Calu3 (cell line): ENCODE measurements around the gene PRRG2. TPM values are rescaled to one million over a fixed set of nuclear protein-coding genes. Genes with fewer than 3 reads are reported as not detected.

Experiments used
- BruUV-seq: library from RNA; stranded (reverse); fragments of 400-500 nt; replicated peaks from 2 replicates; lab custom pipeline; 2021; lab: Mats Ljungman, UMichigan
- CTCF ChIA-PET: fragments of 300-600 bp; sonication (Branson Sonifier 250); formaldehyde crosslinking; loops from one replicate; lab custom pipeline; 2022; ENCODE audit warnings: antibody characterized with exemption; lab: Charles Lee
- DNase-seq: peaks from one replicate; pipeline ENCODE4 v3.0.0; 2022
- H3K27ac Mint-ChIP-seq: one replicate; pipeline ENCODE4 v1.8.0; 2022; ENCODE audit warnings: mixed read lengths; ENCODE audit not compliant: unreplicated experiment
- H3K27me3 Mint-ChIP-seq: one replicate; pipeline ENCODE4 v1.8.0; 2022; ENCODE audit warnings: mixed read lengths; ENCODE audit not compliant: unreplicated experiment
- H3K36me3 Mint-ChIP-seq: one replicate; pipeline ENCODE4 v1.8.0; 2022; ENCODE audit warnings: mild to moderate bottlenecking, moderate library complexity, mixed read lengths; ENCODE audit not compliant: insufficient read depth, unreplicated experiment
- H3K4me1 Mint-ChIP-seq: one replicate; pipeline ENCODE4 v1.8.0; 2022; ENCODE audit warnings: mild to moderate bottlenecking, low read depth, mixed read lengths; ENCODE audit not compliant: unreplicated experiment
- H3K4me3 Mint-ChIP-seq: one replicate; pipeline ENCODE4 v1.8.0; 2022; ENCODE audit warnings: mild to moderate bottlenecking, low read depth, moderate library complexity, mixed read lengths; ENCODE audit not compliant: unreplicated experiment
- H3K9me3 Mint-ChIP-seq: one replicate; pipeline ENCODE4 v1.8.0; 2022; ENCODE audit warnings: low read depth, mixed read lengths; ENCODE audit not compliant: unreplicated experiment
- intact Hi-C: fragments of 100-400 bp; cut with micrococcal nuclease; formaldehyde crosslinking; loops from one replicate; pipeline ENCODE4 v1.10.0; 2022; ENCODE audit not compliant: unreplicated experiment
- total RNA-seq: library from RNA; stranded (reverse); gene quantifications from 2 replicates; pipeline ENCODE4 v1.2.3, GENCODE V29; 2022
- TF ChIP-seq, protein P1 (sequence below): fragments of 200-600 bp; IDR thresholded peaks from one replicate; pipeline ENCODE4 v1.8.0; 2022; ENCODE audit warnings: antibody characterized with exemption; ENCODE audit not compliant: unreplicated experiment

Gene PRRG2
- total RNA-seq, 1 experiment from 2014 or later, result 22.1 TPM

DNA sequence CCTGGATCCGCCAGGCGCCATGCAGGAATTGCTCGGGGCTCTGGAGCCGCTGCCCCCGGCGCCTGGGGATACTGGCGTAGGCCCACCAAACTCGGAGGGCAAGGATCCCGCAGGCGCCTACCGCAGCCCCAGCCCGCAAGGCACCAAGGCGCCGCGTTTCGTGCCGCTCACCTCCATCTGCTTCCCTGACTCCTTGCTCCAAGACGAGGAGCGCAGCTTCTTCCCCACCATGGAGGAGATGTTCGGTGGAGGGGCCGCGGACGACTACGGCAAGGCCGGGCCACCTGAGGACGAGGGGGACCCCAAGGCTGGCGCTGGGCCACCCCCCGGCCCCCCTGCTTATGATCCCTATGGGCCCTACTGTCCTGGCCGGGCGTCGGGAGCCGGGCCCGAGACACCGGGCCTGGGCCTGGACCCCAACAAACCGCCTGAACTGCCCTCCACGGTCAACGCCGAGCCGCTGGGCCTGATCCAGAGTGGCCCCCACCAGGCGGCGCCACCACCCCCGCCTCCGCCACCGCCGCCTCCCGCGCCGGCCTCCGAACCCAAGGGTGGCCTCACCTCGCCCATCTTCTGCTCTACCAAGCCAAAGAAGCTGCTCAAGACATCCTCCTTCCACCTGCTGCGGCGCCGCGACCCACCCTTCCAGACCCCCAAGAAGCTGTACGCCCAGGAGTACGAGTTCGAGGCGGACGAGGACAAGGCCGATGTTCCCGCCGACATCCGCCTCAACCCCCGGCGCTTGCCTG is 16.0 kb downstream of the PRRG2 start:
- no peak overlapping the region for H3K27ac Mint-ChIP-seq
- H3K4me1 Mint-ChIP-seq, result peaks cover 28% of the 10 kb centered on the region
- no peaks in the 10 kb centered on the region for H3K27me3 Mint-ChIP-seq
- no peaks in the 10 kb centered on the region for H3K9me3 Mint-ChIP-seq
- BruUV-seq, result no TSS peak
- no peak overlapping the region for H3K4me3 Mint-ChIP-seq
- peaks cover 83% of the 10 kb centered on the region for H3K36me3 Mint-ChIP-seq
- no peak for DNase-seq
- CTCF ChIA-PET, result no interaction called here
- TF ChIP-seq, protein P1, sequence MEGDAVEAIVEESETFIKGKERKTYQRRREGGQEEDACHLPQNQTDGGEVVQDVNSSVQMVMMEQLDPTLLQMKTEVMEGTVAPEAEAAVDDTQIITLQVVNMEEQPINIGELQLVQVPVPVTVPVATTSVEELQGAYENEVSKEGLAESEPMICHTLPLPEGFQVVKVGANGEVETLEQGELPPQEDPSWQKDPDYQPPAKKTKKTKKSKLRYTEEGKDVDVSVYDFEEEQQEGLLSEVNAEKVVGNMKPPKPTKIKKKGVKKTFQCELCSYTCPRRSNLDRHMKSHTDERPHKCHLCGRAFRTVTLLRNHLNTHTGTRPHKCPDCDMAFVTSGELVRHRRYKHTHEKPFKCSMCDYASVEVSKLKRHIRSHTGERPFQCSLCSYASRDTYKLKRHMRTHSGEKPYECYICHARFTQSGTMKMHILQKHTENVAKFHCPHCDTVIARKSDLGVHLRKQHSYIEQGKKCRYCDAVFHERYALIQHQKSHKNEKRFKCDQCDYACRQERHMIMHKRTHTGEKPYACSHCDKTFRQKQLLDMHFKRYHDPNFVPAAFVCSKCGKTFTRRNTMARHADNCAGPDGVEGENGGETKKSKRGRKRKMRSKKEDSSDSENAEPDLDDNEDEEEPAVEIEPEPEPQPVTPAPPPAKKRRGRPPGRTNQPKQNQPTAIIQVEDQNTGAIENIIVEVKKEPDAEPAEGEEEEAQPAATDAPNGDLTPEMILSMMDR, result peak; percentile 28
- intact Hi-C loops, result no loop called here

DNA sequence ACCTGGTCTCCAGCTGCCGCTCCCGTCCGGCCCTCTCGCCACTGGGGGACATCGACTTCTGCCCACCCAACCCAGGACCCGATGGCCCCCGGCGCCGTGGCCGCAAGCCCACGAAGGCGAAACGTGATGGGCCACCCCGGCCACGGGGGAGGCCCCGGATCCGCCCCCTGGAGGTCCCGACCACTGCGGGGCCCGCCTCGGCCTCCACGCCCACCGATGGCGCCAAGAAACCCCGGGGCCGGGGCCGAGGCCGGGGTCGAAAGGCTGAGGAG is 16.5 kb downstream of the PRRG2 start:
- intact Hi-C loops, result no loop called here

DNA sequence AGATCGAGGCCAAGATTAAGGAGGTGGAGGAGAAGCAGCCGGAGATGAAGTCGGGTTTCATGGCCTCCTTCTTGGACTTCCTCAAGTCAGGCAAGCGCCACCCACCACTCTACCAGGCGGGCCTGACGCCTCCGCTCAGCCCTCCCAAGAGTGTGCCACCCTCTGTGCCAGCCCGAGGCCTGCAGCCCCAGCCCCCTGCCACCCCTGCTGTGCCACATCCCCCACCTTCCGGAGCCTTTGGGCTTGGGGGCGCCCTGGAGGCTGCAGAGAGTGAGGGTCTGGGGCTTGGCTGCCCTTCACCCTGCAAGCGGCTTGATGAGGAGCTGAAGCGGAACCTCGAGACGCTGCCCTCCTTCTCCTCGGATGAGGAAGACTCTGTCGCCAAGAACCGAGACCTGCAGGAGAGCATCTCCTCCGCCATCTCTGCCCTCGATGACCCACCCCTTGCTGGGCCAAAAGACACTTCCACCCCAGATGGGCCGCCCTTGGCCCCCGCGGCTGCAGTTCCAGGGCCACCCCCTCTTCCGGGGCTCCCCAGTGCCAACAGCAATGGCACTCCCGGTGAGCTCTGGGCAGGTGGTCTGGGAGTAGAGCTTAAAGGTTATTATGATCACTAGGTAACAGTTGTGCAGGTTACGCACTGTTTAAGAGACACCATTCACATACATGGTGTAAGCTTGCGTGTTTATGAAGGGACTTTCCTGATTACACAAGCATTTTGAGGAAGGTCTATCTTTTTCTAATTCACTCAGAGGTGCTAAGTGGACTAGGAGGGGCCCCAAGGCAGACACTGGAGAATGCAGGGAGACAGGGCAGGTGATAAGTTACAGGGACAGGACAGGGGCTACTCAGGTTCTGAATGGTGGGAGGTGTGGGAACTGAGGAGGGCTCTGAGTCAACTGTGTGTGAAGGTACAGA is 18.5 kb downstream of the PRRG2 start:
- no peak overlapping the region for H3K4me3 Mint-ChIP-seq
- BruUV-seq, result no TSS peak
- H3K36me3 Mint-ChIP-seq, result peaks cover 79% of the 10 kb centered on the region
- TF ChIP-seq, protein P1, result no peak
- H3K9me3 Mint-ChIP-seq, result no peaks in the 10 kb centered on the region
- no peaks in the 10 kb centered on the region for H3K27me3 Mint-ChIP-seq
- H3K27ac Mint-ChIP-seq, result no peak overlapping the region
- intact Hi-C loops, result no loop called here
- CTCF ChIA-PET, result no interaction called here
- H3K4me1 Mint-ChIP-seq, result peaks cover 3% of the 10 kb centered on the region
- no peak for DNase-seq

More for the DNA sequence above, 16.5 kb downstream of the PRRG2 start:
- CTCF ChIA-PET, result no interaction called here
- Mint-ChIP-seq H3K36me3 (peaks cover 83% of the 10 kb centered on the region), H3K4me3 (no peak overlapping the region), H3K9me3 (no peaks in the 10 kb centered on the region), H3K4me1 (peaks cover 23% of the 10 kb centered on the region), H3K27me3 (no peaks in the 10 kb centered on the region), H3K27ac (no peak overlapping the region)
- BruUV-seq, result no TSS peak
- DNase-seq, result no peak
- TF ChIP-seq, protein P1, result no peak

DNA sequence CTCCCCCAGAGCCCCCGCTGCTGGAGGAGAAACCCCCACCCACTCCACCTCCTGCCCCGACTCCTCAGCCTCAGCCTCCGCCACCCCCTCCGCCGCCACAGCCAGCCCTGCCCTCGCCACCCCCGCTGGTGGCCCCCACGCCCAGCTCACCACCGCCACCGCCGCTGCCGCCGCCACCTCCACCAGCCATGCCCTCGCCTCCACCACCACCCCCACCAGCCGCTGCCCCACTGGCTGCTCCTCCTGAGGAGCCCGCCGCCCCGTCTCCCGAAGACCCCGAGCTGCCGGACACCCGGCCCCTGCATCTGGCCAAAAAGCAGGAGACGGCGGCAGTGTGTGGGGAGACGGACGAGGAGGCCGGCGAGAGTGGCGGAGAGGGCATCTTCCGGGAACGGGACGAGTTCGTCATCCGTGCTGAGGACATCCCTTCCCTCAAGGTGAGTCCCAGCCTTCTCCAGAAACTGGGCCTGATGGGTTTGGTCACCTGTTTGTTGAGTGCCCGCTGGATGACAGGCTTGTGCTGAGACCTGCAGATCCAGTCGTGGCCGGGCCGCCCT is 20.4 kb downstream of the PRRG2 start:
- no TSS peak for BruUV-seq

More for the DNA sequence above, 20.4 kb downstream of the PRRG2 start:
- Mint-ChIP-seq H3K36me3 (peaks cover 79% of the 10 kb centered on the region), H3K4me3 (no peak overlapping the region), H3K27me3 (no peaks in the 10 kb centered on the region), H3K9me3 (no peaks in the 10 kb centered on the region), H3K4me1 (no peaks in the 10 kb centered on the region), H3K27ac (no peak overlapping the region)
- CTCF ChIA-PET, result no interaction called here
- DNase-seq, result no peak
- intact Hi-C loops, result no loop called here
- TF ChIP-seq, protein P1, result no peak
